DMS153 treated with DMSO at 0.1 percent for 48 hours (cell line): Measurements from ENCODE around the gene PDE6B.
"Not testable (repeated sequence)": the region's sequence is repeated elsewhere in the genome, so short reads cannot be mapped to it uniquely, and the experiment has no call there.

ENCODE experiments used
- DNase-seq: peaks from one replicate; lab custom pipeline; 2025; ENCODE audit not compliant: unreplicated experiment; lab: John Stamatoyannopoulos, UW

PDE6B gene

GRCh38 chr4:624705-625590, at the start of gene PDE6B:
Gene PDE6B (plus strand): TSS chr4:625573. CDS start chr4:625627, 54 bp downstream.
- no peak for DNase-seq

- DNase-seq: no peak
Measured at GRCh38 chr4:576245-576821, 49.0 kb upstream of the PDE6B start, which contains the start of gene TMEM271. Gene TMEM271 (minus strand): TSS chr4:576295. CDS start chr4:576062, 233 bp downstream.

- no peak for DNase-seq
Measured at GRCh38 chr4:576991-577498, 48.3 kb upstream of the PDE6B start.

GRCh38 chr4:577499-578450, 47.6 kb upstream of the PDE6B start:
- DNase-seq: no peak

GRCh38 chr4:578451-579443, 46.6 kb upstream of the PDE6B start:
- DNase-seq: no peak

- no peak for DNase-seq
Measured at GRCh38 chr4:579543-580175, 45.7 kb upstream of the PDE6B start.

- no peak for DNase-seq
Measured at GRCh38 chr4:581181-581580, 44.2 kb upstream of the PDE6B start.

GRCh38 chr4:581753-582361, 43.5 kb upstream of the PDE6B start:
- no peak for DNase-seq

- DNase-seq: no peak
Measured at GRCh38 chr4:583820-584219, 41.6 kb upstream of the PDE6B start.

GRCh38 chr4:587671-588350, 37.6 kb upstream of the PDE6B start:
- DNase-seq: no peak

GRCh38 chr4:588351-588849, 37.0 kb upstream of the PDE6B start:
- no peak for DNase-seq

GRCh38 chr4:589219-589963, 36.0 kb upstream of the PDE6B start:
- no peak for DNase-seq

- DNase-seq: no peak
Measured at GRCh38 chr4:590313-590841, 35.0 kb upstream of the PDE6B start.

- DNase-seq: not testable (repeated sequence)
Measured at GRCh38 chr4:592178-592577, 33.2 kb upstream of the PDE6B start.

GRCh38 chr4:592825-593520, 32.4 kb upstream of the PDE6B start:
- no peak for DNase-seq

- no peak for DNase-seq
Measured at GRCh38 chr4:598925-599324, 26.4 kb upstream of the PDE6B start.

- DNase-seq: no peak
Measured at GRCh38 chr4:600166-600565, 25.2 kb upstream of the PDE6B start.
